HG03025 (cell line): ENCODE measurements around the gene CST4.
"Not testable (repeated sequence)": the region's sequence is repeated elsewhere in the genome, so short reads cannot be mapped to it uniquely, and the experiment has no call there.

Experiments
- ATAC-seq: cut with Tn5 transposase; IDR thresholded peaks from one replicate; pipeline ENCODE4 v1.9.1; 2021; ENCODE audit warnings: mild to moderate bottlenecking, moderate library complexity; ENCODE audit not compliant: unreplicated experiment, low FRiP score

Gene CST4, protein sequence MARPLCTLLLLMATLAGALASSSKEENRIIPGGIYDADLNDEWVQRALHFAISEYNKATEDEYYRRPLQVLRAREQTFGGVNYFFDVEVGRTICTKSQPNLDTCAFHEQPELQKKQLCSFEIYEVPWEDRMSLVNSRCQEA

DNA sequence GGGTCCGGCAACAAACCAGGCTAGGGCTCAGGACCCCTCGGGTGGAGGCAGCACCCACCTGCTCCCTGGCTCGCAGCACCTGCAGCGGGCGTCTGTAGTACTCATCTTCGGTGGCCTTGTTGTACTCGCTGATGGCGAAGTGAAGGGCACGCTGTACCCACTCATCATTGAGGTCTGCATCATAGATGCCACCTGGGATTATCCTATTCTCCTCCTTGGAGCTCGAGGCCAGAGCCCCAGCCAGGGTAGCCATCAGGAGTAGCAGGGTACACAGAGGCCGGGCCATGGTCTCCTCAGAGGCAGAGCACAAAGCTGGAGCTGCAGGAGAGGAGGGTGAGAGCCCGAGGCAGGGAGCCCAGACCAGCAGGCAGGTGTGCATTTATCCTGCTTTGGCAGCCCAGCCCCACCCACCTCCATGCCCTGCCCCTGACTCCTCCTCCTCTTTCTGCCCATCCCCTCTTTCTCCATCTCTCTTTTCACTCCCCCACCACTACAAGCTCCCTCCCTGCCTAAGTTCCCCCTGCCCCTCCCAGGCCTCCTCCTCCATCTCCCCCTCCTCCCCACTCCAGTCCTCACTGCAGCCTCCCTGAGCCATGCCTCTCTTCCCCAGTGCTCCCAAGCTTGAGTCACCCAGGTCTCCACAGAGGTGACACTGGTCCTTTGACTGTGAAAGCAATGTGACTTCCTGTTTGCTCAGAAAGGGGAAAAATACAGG lies at the start of gene CST4:
CST4 (minus strand) TSS at position 355 of the 715 bp plus-strand sequence; CDS start at position 286, 69 bp downstream.
- not testable (repeated sequence) for ATAC-seq

DNA sequence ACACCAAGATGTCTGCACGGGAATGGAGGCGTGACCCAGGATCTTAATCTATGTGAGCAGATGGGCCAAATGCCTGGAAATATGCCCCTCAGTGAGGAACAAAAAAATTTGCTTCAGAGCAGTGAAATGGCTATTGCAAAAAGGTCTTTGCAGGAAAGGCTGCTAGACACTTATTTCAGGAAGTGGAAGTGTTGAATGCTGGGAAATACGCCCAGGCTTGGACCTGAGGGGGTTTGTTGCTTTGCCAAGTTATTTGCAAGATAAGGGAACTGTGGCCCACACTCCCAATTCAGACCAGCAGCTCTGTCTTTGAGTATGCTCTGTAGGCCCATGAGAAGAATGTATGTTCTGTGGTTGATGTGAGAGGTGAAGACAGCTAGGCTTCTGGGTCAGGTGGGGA lies 46.6 kb upstream of the CST4 start:
- not testable (repeated sequence) for ATAC-seq

DNA sequence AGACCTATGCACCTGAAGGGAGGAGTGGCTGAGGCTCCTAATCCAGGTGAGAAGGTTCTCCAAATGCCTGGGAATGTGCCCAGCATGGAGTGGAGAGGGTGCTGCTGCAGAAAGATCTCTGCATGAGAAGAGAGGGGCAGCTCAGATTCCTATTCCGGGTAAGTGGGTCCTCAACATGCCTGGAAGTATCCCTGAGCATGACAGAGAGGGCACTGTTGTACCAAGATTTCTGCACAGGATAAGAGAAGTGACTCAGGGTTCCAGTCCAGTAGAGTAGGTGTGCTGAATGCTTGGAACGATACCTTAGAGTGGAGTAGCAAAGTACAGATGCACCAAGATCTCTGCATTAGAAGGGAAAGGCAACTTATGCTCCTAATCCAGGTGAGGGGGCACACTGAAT lies 46.1 kb upstream of the CST4 start:
- not testable (repeated sequence) for ATAC-seq

DNA sequence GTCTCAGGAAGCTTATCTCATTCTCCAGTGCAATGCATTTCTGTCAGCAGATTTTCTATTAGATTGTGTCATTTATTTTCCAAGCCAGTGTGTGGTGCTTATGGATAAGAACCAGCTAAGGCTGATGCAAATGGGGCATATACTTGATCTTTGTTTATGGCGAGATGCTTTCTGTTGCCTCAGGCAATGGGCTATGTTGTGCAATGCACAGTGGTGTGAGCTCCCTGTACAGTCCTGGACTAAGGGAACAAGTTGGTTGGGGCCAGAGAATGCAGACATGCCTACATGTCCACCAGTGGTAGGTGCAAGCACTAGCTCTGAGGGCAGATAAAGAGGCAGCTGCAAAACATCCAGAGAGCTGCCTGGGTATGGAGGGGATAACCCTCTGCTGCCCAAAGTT lies 45.6 kb upstream of the CST4 start:
- not testable (repeated sequence) for ATAC-seq

DNA sequence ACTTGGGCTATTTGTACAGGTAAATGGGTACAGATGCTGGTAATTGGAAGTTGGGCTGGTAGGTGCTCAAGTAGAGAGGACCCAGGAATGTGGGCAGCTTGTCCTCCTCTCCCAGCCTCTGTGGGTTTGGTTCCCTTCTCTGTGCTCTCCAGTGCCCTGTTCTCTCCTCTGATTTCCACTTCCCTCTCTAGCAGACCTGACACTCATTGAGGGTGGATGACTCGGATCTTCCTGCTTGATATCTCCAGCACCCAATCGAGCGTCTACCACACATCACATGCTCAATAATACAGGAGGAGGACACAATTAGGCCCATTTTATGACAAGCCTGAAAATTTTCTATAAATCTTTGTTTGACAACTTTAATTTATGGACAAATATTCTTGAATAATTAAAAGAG lies 38.2 kb upstream of the CST4 start:
- no peak for ATAC-seq

DNA sequence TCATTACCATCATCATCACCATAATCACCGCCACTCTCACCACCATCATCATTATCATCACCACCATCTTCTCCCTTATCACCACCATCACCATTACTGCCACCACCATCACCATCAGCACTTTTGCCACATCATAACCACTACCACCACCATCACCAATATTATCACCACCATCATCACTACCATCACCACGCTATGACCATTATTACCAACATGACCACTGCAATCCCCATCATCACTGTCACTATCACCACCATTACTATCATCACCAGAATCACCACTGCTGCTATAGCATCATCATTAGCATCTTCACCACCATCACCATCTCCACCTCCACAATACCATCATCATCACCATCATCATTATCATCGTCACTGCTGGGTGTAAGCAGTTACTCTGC lies 36.3 kb upstream of the CST4 start:
- no peak for ATAC-seq

DNA sequence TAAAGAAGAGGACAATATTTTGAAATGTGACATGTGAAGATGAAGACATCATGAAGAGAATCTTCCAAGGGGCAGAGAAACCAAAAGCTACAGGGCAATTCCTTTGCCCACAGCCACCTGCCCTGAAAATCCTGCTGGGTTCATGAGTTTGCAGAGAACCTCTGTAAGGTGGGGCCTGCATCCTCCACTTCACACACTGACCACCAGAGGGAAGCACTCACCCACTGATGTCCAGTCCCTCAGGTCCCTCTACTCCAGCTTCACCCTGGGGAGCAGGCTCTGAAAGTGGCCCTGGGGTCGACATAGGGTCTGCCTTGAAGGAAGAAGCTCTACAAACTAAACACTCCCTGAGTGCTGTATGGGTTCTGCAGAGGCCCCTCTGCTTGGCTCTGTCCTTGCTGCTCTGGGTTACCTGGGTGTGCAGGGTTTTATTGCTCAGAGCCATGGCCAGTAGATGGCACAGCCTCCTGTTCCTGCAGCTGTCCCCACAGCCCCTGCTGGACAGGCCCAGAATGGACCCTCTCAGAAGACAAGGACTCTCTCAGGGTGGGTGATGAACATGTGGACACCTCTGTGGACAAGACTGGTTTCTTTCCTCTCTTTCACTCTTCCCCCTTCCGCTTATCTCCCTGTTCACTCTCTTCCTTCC lies 34.9 kb upstream of the CST4 start:
- ATAC-seq = peak; percentile 59

DNA sequence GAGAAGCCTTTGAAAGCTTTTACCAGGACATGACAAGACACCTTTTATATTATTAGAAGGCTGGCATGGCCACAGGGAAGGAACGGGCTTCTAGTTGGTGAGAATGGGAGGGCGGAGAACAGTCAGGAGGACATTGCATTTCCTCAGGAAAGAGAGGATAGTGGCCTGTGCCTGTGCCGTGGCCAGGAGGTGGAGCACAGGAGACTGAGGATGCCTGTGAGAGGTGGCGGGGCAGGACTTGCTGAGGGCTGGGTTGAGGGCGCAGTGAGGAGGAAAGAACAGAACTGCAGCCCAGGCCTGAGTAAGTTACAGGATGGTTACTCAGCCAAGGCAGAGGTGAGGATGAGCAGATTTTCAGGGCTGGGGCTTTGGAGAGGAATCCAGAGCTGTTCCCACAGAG lies 34.0 kb upstream of the CST4 start:
- ATAC-seq = not testable (repeated sequence)

DNA sequence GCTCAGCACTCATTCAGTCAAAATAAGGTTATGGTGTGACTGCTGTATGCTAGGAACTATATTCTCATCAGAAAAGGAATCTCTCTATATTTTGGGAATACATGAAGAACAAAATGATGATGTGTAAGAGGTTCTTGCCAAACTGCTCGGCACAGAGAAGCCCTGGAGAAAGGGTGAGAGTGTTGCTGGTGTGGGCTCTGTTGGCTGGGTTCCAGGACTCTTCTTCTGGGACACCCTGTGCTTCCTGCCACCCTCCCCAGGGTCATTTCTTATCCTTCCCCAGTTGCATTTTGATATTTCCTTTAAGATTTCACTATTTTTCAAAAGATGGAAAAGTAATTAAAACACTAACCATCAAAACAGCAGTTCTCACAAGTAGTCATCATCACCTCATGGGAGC lies 33.1 kb upstream of the CST4 start:
- no peak for ATAC-seq

DNA sequence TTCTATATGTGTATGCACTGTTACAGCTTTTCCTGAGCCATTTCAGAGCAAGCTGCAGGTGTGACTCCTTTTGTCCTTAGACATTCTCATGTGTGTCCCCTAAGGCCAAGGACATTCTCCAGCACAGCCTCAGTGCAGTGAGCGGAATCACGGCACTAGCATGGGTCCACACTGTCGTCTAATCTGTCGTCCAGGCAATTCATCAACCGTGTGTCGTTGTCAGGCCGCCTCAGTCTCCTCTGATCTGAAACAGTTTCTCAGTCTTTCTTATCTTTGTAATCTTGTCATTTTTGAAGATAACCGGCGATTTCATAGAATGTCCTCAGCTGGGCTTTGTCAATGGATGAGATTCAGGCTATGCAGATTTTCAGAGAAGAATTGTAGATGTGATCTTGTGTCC lies 30.5 kb upstream of the CST4 start:
- ATAC-seq = not testable (repeated sequence)

DNA sequence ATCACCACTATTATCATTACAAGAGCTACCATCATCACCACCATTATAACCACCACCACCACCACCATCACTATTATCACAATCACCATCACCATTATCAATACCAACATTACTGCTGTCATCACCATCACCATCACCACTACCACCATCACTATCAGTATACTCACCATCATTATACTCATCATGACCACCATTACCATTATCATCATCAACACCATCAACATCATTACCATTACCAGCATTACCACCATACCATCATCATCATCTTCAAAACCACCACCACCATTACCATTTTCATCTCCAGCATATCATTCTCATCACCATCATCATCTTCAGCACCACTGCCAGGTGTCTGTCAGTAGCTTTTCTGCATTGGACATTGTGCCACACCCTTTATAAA lies 22.9 kb upstream of the CST4 start:
- not testable (repeated sequence) for ATAC-seq

DNA sequence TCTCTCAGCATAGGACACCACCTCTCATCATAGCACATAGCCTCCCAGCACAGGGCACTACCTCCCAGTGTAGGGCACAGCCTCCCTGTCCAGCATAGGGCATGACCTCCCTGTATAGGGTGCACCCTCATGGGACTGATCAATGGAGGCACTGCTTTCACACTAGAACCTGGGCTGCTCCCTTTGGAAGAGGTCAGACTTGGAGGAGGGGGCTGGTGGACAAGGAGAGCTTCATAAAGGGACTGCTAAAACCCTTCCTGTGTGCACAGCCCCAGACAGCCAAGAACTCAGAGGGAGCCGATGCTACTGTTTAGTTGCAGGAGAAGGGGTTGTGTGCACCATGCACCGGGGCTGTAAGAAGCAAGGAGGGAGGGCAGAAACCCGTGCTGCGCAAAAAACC lies 21.9 kb upstream of the CST4 start:
- ATAC-seq = no peak

DNA sequence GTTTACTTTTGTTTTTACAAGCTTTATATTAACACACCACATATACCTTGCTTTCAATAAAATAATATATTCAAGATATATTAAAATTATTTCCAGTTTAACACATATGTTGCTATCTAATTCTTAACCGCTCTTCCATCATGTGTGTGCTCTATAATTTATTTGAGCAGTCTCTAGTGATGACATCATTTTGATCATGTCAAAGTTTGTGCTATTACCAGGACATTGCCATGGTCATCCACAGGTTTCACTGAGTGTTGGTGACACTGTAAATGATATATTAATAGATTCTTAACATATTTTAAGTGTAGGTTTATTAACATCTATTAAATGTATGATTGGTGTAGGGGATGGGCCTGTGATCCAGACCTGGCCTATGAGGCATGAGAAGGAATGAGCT lies 17.1 kb upstream of the CST4 start:
- ATAC-seq = no peak

DNA sequence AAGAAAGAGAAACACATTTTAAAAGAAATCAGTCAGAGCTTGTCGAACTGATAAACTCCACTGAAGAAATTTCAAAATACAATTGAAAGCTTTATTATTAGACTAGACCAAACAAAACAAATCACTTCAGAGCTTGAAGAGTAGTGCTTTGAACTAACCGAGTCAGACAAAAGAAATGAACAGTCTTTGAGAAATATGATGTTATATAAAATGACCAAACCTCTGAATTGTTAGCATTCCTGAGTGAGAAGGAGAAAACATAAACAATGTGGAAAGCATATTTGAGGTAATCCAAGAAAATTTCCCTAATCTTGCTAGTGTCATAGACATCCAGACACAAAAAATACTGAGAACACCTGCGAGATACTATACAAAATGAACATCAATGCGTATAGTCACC lies 13.2 kb upstream of the CST4 start:
- no peak for ATAC-seq

DNA sequence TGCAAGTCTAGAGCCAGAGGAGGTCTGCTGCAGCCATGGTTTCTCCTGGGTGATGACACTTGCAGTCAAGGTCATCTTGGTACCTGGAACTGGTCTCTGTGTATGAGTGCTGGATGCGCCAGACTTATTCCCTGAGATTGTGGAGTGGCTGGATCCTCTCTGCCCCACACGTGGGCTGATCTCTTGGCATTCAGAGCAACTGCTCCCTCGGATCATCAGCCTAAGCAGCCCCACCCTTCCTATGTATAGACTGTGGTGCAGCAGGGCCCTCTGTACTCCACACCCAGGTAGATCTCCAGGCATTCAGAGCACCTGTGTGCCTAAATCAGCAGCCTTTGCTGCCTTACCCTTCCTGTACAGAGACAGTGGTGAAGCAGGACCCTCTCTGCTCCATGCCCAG lies 12.1 kb upstream of the CST4 start:
- ATAC-seq = no peak

DNA sequence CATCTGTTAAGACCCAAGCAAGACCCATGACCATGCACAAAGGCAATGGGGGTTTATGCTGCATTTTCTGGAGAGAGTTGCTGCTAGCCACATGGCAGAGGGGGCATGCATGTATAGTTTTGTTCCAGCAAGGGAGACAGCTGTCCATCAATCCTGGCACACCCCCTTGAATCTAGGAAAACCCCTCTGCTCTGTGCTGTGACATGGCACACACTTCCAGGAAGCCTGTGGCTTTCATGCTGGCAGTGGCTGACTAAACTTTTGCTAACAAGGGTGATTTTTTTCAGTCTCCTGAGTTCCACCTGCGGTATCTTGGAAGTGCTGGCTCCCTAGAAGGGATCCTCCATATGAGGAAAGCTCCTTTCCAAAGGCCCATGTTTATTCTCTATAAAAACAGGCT lies 9.1 kb upstream of the CST4 start:
- no peak for ATAC-seq

DNA sequence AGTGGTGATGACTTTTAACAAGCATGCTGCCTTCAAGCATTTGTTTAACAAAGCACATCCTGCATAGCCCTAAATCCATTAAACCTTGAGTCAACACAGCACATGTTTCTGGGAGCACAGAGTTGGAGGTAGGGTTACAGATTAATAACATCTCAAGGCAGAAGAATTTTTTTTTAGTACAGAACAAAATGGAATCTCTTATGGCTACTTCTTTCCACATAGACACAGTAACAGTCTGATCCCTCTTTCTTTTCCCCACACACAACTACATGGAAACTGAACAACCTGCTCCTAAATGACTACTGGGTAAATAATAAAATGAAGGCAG lies 6.2 kb upstream of the CST4 start:
- ATAC-seq = not testable (repeated sequence)

DNA sequence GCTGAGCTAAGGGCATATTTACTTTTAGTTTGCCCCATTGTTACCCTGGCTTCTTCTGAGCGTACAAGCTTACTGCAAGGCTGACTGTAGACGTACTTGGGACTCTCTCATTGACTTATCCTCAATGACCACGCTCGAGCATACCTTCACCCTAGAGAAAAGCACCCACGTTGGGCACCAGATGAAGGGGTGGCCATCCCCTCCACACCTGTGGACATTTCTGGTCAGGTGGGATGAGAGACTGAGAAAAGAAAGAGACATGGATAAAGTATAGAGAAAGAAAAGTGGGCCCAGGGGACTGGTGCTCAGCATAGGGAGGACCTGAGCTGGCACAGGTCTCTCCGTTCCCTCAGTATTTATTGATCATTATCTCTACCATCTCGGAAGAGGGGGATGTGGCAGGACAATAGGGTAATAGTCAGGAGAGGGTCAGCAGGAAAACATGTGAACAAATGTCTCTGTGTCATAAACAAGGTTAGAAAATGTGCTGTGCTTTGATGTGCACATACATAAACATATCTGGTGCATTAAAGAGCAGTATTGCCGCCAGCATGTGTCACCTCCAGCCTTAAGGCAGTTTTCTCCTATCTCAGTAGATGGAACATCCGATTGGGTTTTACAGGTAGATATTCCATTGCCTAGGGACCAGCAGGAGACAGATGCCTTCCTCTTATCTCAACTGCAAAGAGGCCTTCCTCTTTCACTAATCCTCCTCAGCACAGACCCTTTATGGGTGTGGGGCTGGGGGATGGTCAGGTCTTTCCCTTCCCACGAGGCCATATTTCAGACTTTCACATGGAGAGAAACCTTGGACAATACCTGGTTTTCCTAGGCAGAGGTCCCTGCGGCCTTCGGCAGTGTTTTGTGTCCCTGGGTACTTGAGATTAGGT lies 5.6 kb upstream of the CST4 start:
- not testable (repeated sequence) for ATAC-seq

DNA sequence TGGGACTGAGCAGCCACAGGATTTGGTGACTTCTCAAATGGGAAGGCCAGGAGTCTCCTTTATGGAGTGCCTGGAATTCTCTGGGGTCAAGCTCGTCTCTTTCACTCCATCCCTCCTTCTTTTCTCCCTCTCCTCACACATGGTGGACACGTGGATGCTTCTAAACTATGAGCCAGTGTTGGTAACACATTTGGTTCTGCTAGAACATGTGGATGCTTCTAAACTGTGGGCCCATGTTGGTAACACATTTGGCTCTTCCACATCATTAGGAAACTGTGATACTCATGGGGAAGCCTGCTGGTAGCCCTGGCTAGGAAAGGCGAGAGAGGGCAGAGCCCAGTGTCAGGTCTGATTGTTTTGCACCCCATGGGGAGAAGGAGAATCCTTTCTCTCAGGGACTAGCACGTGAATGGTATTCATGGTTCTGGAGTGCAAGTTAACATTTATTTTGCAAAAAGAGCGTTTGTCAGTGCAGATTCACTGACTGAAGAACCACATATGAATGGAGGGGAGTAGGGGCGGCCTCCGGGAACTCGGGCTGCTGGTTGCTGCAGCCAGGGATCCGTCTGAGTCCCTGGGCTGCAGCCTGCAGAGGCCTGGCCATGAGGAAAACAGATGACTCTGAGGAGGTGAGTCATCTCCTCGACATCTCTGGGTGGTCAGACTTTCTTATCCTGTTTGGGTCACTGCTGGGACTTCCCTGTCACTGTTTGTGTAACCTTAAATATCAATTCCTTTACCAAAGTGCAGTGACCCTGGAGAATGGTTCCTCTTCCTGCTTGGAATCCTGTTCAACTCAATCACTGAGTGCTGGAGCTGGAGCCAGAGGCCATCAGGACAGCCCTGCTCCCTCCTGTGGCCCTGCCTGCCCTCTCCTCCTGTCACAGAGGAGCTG lies 4.1 kb upstream of the CST4 start:
- not testable (repeated sequence) for ATAC-seq

DNA sequence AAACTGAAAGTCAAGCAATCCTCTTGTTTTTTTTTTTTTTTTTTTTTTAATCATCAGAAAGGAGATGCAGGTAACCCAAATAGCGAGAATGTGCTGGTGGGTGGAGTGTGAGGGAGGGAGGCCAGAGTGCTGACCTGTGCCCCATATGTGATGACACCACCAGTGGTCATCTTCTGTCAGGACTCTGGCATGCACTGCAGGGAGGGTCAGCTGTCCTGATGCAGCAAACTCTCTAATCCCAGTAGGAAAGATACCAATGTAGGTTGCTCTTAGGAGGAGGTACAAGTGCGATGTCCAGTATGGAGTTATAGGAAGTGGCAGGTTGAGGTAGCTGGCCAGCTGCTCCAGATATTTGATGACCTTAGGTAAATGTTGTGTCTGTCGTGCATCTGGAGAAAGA lies 2.8 kb upstream of the CST4 start:
- no peak for ATAC-seq
